Astrocyte of the cerebellum (primary cell): ENCODE measurements around the gene AFAP1.
"Not testable (repeated sequence)": the region's sequence is repeated elsewhere in the genome, so short reads cannot be mapped to it uniquely, and the experiment has no call there.

Experiments
- DNase-seq: peaks from one replicate; pipeline ENCODE4 v3.0.0-alpha.2; 2011; ENCODE audit warnings: low read depth
- H3K4me3 ChIP-seq: 2 replicates; pipeline ENCODE4 v1.5.1; 2011; ENCODE audit warnings: mild to moderate bottlenecking, low read depth, low read length, moderate library complexity
- CTCF ChIP-seq: IDR thresholded peaks from 2 replicates; pipeline ENCODE4 v1.5.1; 2012; ENCODE audit warnings: low read length, low read depth, moderate library complexity, mild to moderate bottlenecking; ENCODE audit errors: missing control alignments
- in situ Hi-C: cut with HindIII; loops from 2 replicates; pipeline ENCODE4 v1.10.0; 2017; ENCODE audit warnings: low sequenced_read_pairs

Gene AFAP1

GRCh38 chr4:7947927-7948326, 8.3 kb upstream of the AFAP1 start:
- no peak for TF ChIP-seq CTCF
- in situ Hi-C loops = loop anchor here (5.0 kb wide), 1 partner anchor 59 kb away; no protein-coding TSS in a partner anchor
- DNase-seq = no peak
- no peak overlapping the region for H3K4me3 ChIP-seq

GRCh38 chr4:7945709-7946380, 6.2 kb upstream of the AFAP1 start:
- TF ChIP-seq CTCF = no peak
- H3K4me3 ChIP-seq = no peak overlapping the region
- no peak for DNase-seq
- in situ Hi-C loops = loop anchor here (5.0 kb wide), 1 partner anchor 61 kb away; no protein-coding TSS in a partner anchor

GRCh38 chr4:7944599-7945220, 5.0 kb upstream of the AFAP1 start:
- no peak for TF ChIP-seq CTCF
- in situ Hi-C loops = loop anchor here (5.0 kb wide), 1 partner anchor 63 kb away; no protein-coding TSS in a partner anchor
- H3K4me3 ChIP-seq = no peak overlapping the region
- DNase-seq = no peak

GRCh38 chr4:7943688-7944087, 4.0 kb upstream of the AFAP1 start:
- DNase-seq, in situ Hi-C loops, H3K4me3 ChIP-seq: not testable (repeated sequence)

- no peak for TF ChIP-seq CTCF
- H3K4me3 ChIP-seq = no peak overlapping the region
- DNase-seq = no peak
- in situ Hi-C loops = no loop called here
These were observed 3.5 kb upstream of the AFAP1 start for GRCh38 chr4:7943211-7943610.

GRCh38 chr4:7941965-7942496, 2.4 kb upstream of the AFAP1 start:
- in situ Hi-C loops = no loop called here
- DNase-seq = no peak
- TF ChIP-seq CTCF = no peak
- H3K4me3 ChIP-seq = no peak overlapping the region
